H1 (cell line): ENCODE measurements around the gene CTSW. TPM values are rescaled to one million over a fixed set of nuclear protein-coding genes. Genes with fewer than 3 reads are reported as not detected.

Experiments
- CTCF ChIA-PET: fragments of 300-600 bp; sonication (Branson Sonifier 250); formaldehyde crosslinking; loops from one replicate; lab custom pipeline; 2021; ENCODE audit not compliant: partially characterized antibody; lab: Charles Lee
- POLR2A ChIA-PET: fragments of 300-600 bp; sonication (Branson Sonifier 250); formaldehyde crosslinking; loops from one replicate; lab custom pipeline; 2021; ENCODE audit warnings: inconsistent platforms; ENCODE audit not compliant: partially characterized antibody; lab: Charles Lee
- DNase-seq, 2 experiments: peaks; one replicate each; pipeline versions ENCODE4 v3.0.0 to v3.0.0-alpha.2; 2010 to 2022; ENCODE audit warnings: low spot score in 2 of 2, low read depth in 1 of 2, mixed read lengths in 1 of 2
- FAIRE-seq: peaks from 2 replicates; lab custom pipeline; 2011; peaks lifted over from hg19 to GRCh38; lab: Jason Lieb, UNC
- H2AFZ ChIP-seq: 2 replicates; pipeline ENCODE4 v1.8.1; 2012; ENCODE audit warnings: low read length, inconsistent platforms
- H2AK5ac ChIP-seq: 2 replicates; pipeline ENCODE4 v1.6.1; 2013; ENCODE audit warnings: low read depth, low read length
- H2BK120ac ChIP-seq: replicated peaks from 2 replicates; pipeline ENCODE3; 2013; ENCODE audit warnings: low read depth, low read length, inconsistent platforms
- H2BK12ac ChIP-seq: 2 replicates; pipeline ENCODE4 v1.6.1; 2013; ENCODE audit warnings: low read depth, low read length
- H2BK15ac ChIP-seq: 2 replicates; pipeline ENCODE4 v1.6.1; 2013; ENCODE audit warnings: low read length
- H2BK20ac ChIP-seq: 2 replicates; pipeline ENCODE4 v1.6.1; 2013; ENCODE audit warnings: low read length
- H2BK5ac ChIP-seq: 2 replicates; pipeline ENCODE4 v1.6.1; 2013; ENCODE audit warnings: low read depth, low read length
- H3K14ac ChIP-seq: 2 replicates; pipeline ENCODE4 v1.6.1; 2013; ENCODE audit warnings: inconsistent platforms; ENCODE audit not compliant: insufficient read length
- H3K18ac ChIP-seq: 2 replicates; pipeline ENCODE4 v1.6.1; 2013; ENCODE audit warnings: low read length; ENCODE audit errors: extremely low read depth
- H3K23ac ChIP-seq: 2 replicates; pipeline ENCODE4 v1.6.1; 2013; ENCODE audit warnings: inconsistent platforms; ENCODE audit not compliant: insufficient read length
- H3K23me2 ChIP-seq: 2 replicates; pipeline ENCODE4 v1.6.1; 2013; ENCODE audit warnings: low read depth, low read length
- H3K27ac ChIP-seq: 2 replicates; pipeline ENCODE4 v1.6.1; 2011; ENCODE audit warnings: low read depth, low read length, inconsistent platforms
- H3K27me3 ChIP-seq, 4 experiments: replicated peaks in 1 of 4; 1 replicate in 1 of 4; 2 replicates in 3 of 4; pipeline versions ENCODE4 v1.6.1 to v1.8.1; 2011 to 2013; ENCODE audit warnings: low read length in 3 of 4, mild to moderate bottlenecking in 3 of 4, inconsistent platforms in 2 of 4, mixed read lengths in 2 of 4, moderate library complexity in 1 of 4; ENCODE audit not compliant: control insufficient read depth in 3 of 4, insufficient read depth in 3 of 4; ENCODE audit errors: extremely low read depth in 1 of 4
- H3K36me3 ChIP-seq, 4 experiments: 2 replicates each; pipeline versions ENCODE4 v1.6.1 to v1.8.1; 2011 to 2013; ENCODE audit warnings: mild to moderate bottlenecking in 4 of 4, low read length in 3 of 4, moderate library complexity in 2 of 4, control low read depth in 1 of 4, inconsistent platforms in 1 of 4; ENCODE audit not compliant: insufficient read depth in 4 of 4, control insufficient read depth in 2 of 4
- H3K4ac ChIP-seq: replicated peaks from 2 replicates; pipeline ENCODE3; 2013; ENCODE audit warnings: low read length, low read depth, mixed read lengths, inconsistent platforms; ENCODE audit not compliant: insufficient read length
- H3K4me1 ChIP-seq, 4 experiments: replicated peaks in 1 of 4; 1 replicate in 1 of 4; 2 replicates in 3 of 4; pipeline versions ENCODE4 v1.6.1 to v1.8.1; 2011 to 2013; ENCODE audit warnings: low read length in 3 of 4, inconsistent platforms in 2 of 4, mixed read lengths in 1 of 4; ENCODE audit not compliant: insufficient read depth in 4 of 4, control insufficient read depth in 3 of 4
- H3K4me2 ChIP-seq, 2 experiments: 2 replicates each; pipeline versions ENCODE4 v1.6.1 to v1.8.1; 2011 to 2013; ENCODE audit warnings: low read depth in 2 of 2, low read length in 2 of 2, control low read depth in 1 of 2, inconsistent platforms in 1 of 2, mild to moderate bottlenecking in 1 of 2; ENCODE audit not compliant: insufficient read depth in 1 of 2
- H3K4me3 ChIP-seq, 4 experiments: fragments of 200-600, 300-600 bp in 1 of 4; sonication (generic), shearing (Covaris generic), sonication (Bioruptor Twin) in 1 of 4; 2 replicates each; pipeline versions ENCODE4 v1.5.1 to v1.8.1; 2011 to 2016; ENCODE audit warnings: low read length in 4 of 4, low read depth in 3 of 4, control low read depth in 2 of 4, inconsistent platforms in 2 of 4, mild to moderate bottlenecking in 2 of 4, mixed read lengths in 1 of 4, moderate library complexity in 1 of 4; ENCODE audit not compliant: insufficient read depth in 2 of 4; ENCODE audit errors: extremely low read depth in 1 of 4
- H3K56ac ChIP-seq: replicated peaks from 2 replicates; pipeline ENCODE3; 2013; ENCODE audit warnings: low read depth, mild to moderate bottlenecking, mixed read lengths, low read length, inconsistent platforms; ENCODE audit not compliant: insufficient read length
- H3K79me1 ChIP-seq: 2 replicates; pipeline ENCODE4 v1.6.1; 2013; ENCODE audit warnings: low read depth, low read length, control low read depth
- H3K79me2 ChIP-seq, 2 experiments: 2 replicates each; pipeline versions ENCODE4 v1.6.1 to v1.8.1; 2012 to 2013; ENCODE audit warnings: low read length in 2 of 2, mild to moderate bottlenecking in 2 of 2, inconsistent platforms in 1 of 2; ENCODE audit not compliant: insufficient read depth in 2 of 2, control insufficient read depth in 1 of 2
- H3K9ac ChIP-seq, 4 experiments: replicated peaks in 1 of 4; 1 replicate in 1 of 4; 2 replicates in 3 of 4; pipeline versions ENCODE4 v1.6.1 to v1.8.1; 2011 to 2013; ENCODE audit warnings: low read depth in 3 of 4, low read length in 3 of 4, control low read depth in 2 of 4, mild to moderate bottlenecking in 2 of 4, moderate library complexity in 2 of 4, inconsistent platforms in 1 of 4; ENCODE audit errors: extremely low read depth in 1 of 4
- H3K9me3 ChIP-seq, 2 experiments: 2 replicates each; pipeline versions ENCODE4 v1.6.1 to v1.8.1; 2012 to 2013; ENCODE audit warnings: mild to moderate bottlenecking in 2 of 2, moderate library complexity in 2 of 2, control low read depth in 1 of 2, inconsistent platforms in 1 of 2, low read depth in 1 of 2, low read length in 1 of 2, mixed read lengths in 1 of 2; ENCODE audit not compliant: insufficient read depth in 2 of 2
- H4K20me1 ChIP-seq, 2 experiments: replicated peaks in 1 of 2; 2 replicates each; pipeline versions ENCODE3 to v1.8.1; 2011 to 2013; ENCODE audit warnings: inconsistent platforms in 2 of 2, low read length in 2 of 2, mild to moderate bottlenecking in 1 of 2; ENCODE audit not compliant: insufficient read depth in 2 of 2, control insufficient read depth in 1 of 2
- H4K5ac ChIP-seq: 2 replicates; pipeline ENCODE4 v1.6.1; 2013; ENCODE audit warnings: low read length, low read depth, mixed read lengths, inconsistent platforms; ENCODE audit not compliant: insufficient read length
- H4K8ac ChIP-seq: 2 replicates; pipeline ENCODE4 v1.8.0; 2013; ENCODE audit warnings: mild to moderate bottlenecking, moderate library complexity, low read length, inconsistent platforms; ENCODE audit not compliant: insufficient read depth; ENCODE audit errors: extremely low read depth
- H4K91ac ChIP-seq: replicated peaks from 2 replicates; pipeline ENCODE3; 2013; ENCODE audit warnings: low read length, mixed read lengths, inconsistent platforms; ENCODE audit not compliant: insufficient read length
- CBX8 ChIP-seq: fragments of 300-800, 300-1000 bp; sonication (generic); IDR thresholded peaks from 2 replicates; pipeline ENCODE4 v1.7.1; 2016; ENCODE audit warnings: low read depth, low read length, borderline replicate concordance
- CREB1 ChIP-seq: IDR thresholded peaks from 2 replicates; pipeline ENCODE4 v1.6.1; 2012; ENCODE audit warnings: inconsistent platforms
- EZH2 ChIP-seq: fragments of 200-600 bp; sonication (generic); IDR thresholded peaks from 2 replicates; pipeline ENCODE4 v1.7.1; 2012; ENCODE audit warnings: low read depth, mild to moderate bottlenecking, moderate library complexity, low read length, inconsistent platforms; ENCODE audit not compliant: severe bottlenecking
- HDAC2 ChIP-seq, 2 experiments: fragments of 300-600 bp in 1 of 2; sonication (generic) in 1 of 2; IDR thresholded peaks; 2 replicates each; pipeline ENCODE4 v1.6.1; 2011 to 2012; ENCODE audit warnings: low read depth in 2 of 2, low read length in 2 of 2, mild to moderate bottlenecking in 2 of 2, moderate library complexity in 2 of 2, borderline replicate concordance in 1 of 2, inconsistent platforms in 1 of 2
- KDM5A ChIP-seq: fragments of 200-600 bp; IDR thresholded peaks from 2 replicates; pipeline ENCODE4 v1.7.1; 2012; ENCODE audit warnings: mild to moderate bottlenecking, low read length, inconsistent platforms, mixed read lengths
- MAFK ChIP-seq: IDR thresholded peaks from 2 replicates; pipeline ENCODE4 v1.6.1; 2012; ENCODE audit warnings: low read depth, mild to moderate bottlenecking, improper control_type of control experiment, low read length
- YY1 ChIP-seq: IDR thresholded peaks from 2 replicates; pipeline ENCODE4 v1.6.1; 2011; ENCODE audit warnings: low read depth, mild to moderate bottlenecking, low read length
- WGBS, 2 experiments: shearing (Covaris generic) in 1 of 2; methylation state at CpG; one replicate each; pipeline versions ENCODE4 v1.1.6 to v1.1.7; 2013 to 2015; ENCODE audit warnings: low lambda C conversion rate in 2 of 2, mixed read lengths in 2 of 2, inconsistent platforms in 1 of 2, low coverage in 1 of 2, missing lambda C conversion rate in 1 of 2; ENCODE audit not compliant: insufficient replicate concordance in 2 of 2, insufficient coverage in 1 of 2, insufficient read length in 1 of 2; ENCODE audit errors: extremely low coverage in 1 of 2, missing lambda C conversion rate in 1 of 2; 5-methylcytosine and 5-hydroxymethylcytosine counted together
- polyA plus RNA-seq, 7 experiments: library from polyadenylated mRNA; depleted of rRNA in 3 of 7; stranded (reverse) in 5 of 7; unstranded in 2 of 7; fragments of >200 nt in 5 of 7; fragments of 200-250 nt in 2 of 7; gene quantifications; 1 replicate in 5 of 7; 2 replicates in 1 of 7; 4 replicates in 1 of 7; pipeline versions ENCODE4 v1.2.1 to v1.2.3, GENCODE V29; 2011 to 2013; ENCODE audit warnings: missing spikeins in 2 of 7, mixed read lengths in 2 of 7
- total RNA-seq: library from RNA; stranded (reverse); fragmentation: NEBNext Ultra II Directional; extraction: Animal tissue kit (Norgen Biotek cat#: 25700); gene quantifications from 2 replicates; pipeline ENCODE4 v1.2.1, GENCODE V29; 2021
- TF ChIP-seq, protein P1 (sequence below): IDR thresholded peaks from 2 replicates; pipeline ENCODE4 v1.6.1; 2012; ENCODE audit warnings: low read length, inconsistent platforms
- TF ChIP-seq, protein P2 (sequence below), 3 experiments: IDR thresholded peaks; 1 replicate in 2 of 3; 2 replicates in 1 of 3; pipeline versions ENCODE4 v1.5.1 to v1.6.1; 2011; ENCODE audit warnings: low read length in 3 of 3, mild to moderate bottlenecking in 3 of 3, inconsistent platforms in 2 of 3, low read depth in 1 of 3, moderate library complexity in 1 of 3; ENCODE audit not compliant: insufficient read depth in 1 of 3; ENCODE audit errors: control extremely low read depth in 1 of 3

The CTSW gene
- total and polyA plus RNA-seq, 2 of the 8 experiments (the other 6 are each of a cell fraction or from before 2014, with no cell fraction given): not detected

DNA sequence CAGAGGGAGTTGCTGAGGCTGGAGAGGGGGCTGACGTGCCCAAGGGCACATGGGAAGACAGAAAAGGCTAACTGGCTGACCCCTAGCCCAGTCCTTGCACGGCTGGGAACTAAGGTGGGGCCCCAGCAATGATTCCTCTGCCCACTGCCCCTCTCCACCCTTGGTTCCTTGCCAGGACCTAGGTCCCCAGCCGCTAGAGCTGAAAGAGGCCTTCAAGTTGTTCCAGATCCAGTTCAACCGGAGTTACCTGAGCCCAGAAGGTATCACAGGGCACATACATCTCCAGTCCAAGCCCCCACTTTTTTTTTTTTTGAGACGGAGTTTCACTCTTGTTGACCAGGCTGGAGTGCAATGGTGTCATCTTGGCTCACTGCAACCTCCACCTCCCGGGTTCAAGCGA is 390 bp downstream of the CTSW start:
- no peak overlapping the region for H3K27ac ChIP-seq
- no peak overlapping the region for H3K4ac ChIP-seq
- H4K8ac ChIP-seq: no peak overlapping the region
- no peak overlapping the region for H2BK12ac ChIP-seq
- no peaks in the 10 kb centered on the region for H3K79me1 ChIP-seq
- ChIA-PET CTCF (interaction anchor here (0.6 to 19.6 kb wide), 8 partner anchors 7 to 252 kb away, joined by 3 to 283 read pairs (median 22); partner anchors contain the start of genes CCDC85B, FIBP and MUS81), POLR2A (interaction anchor here (0.7 to 39.7 kb wide), 4 partner anchors 24 to 242 kb away, joined by 3 to 1071 read pairs (median 4); partner anchors contain the start of genes CFL1, EFEMP2, MUS81 and SIPA1)
- H2BK5ac ChIP-seq: no peak overlapping the region
- H2AFZ ChIP-seq: no peak overlapping the region
- H3K56ac ChIP-seq: no peak overlapping the region
- peaks cover 0 to 3% (median 0%) of the 10 kb centered on the region in 4 experiments; a peak in 1 of 7 replicates for H3K27me3 ChIP-seq
- no peaks in the 10 kb centered on the region for H3K9me3 ChIP-seq
- peaks cover 0 to 2% (median 0%) of the 10 kb centered on the region in 4 experiments; a peak in 1 of 7 replicates for H3K4me1 ChIP-seq
- H3K4me3 ChIP-seq: no peak overlapping the region
- H3K79me2 ChIP-seq: no peaks in the 10 kb centered on the region
- 80% methylated on average over 7 of the region's 7 CpGs; no CpG with 5 or more reads in 1 of the 2 experiments for WGBS, 2 experiments
- peaks cover 5 to 16% (median 12%) of the 10 kb centered on the region in 4 experiments; a peak in 7 of 8 replicates for H3K36me3 ChIP-seq
- H4K20me1 ChIP-seq: peaks cover 5 to 6% of the 10 kb centered on the region in 2 experiments
- no peak for DNase-seq
- no peak for FAIRE-seq
- no peak overlapping the region for H4K5ac ChIP-seq
- H3K4me2 ChIP-seq: no peak overlapping the region
- no peaks in the 10 kb centered on the region for H3K23me2 ChIP-seq
- H2AK5ac ChIP-seq: no peak overlapping the region
- no peak overlapping the region for H3K9ac ChIP-seq
- no peak overlapping the region for H3K14ac ChIP-seq
- H2BK15ac ChIP-seq: no peak overlapping the region
- H2BK120ac ChIP-seq: no peak overlapping the region
- no peak overlapping the region for H4K91ac ChIP-seq
- H3K23ac ChIP-seq: no peak overlapping the region
- no peak overlapping the region for H2BK20ac ChIP-seq
- no peak overlapping the region for H3K18ac ChIP-seq
- TF ChIP-seq HDAC2 (IDR thresholded peaks at IDR 0.05; ENCODE audit: borderline replicate concordance in 1 of 2, low read depth in 2 of 2, low read length in 2 of 2) (no peak), MAFK (no peak), CREB1 (no peak), KDM5A (no peak), YY1 (no peak), CBX8 (no peak), EZH2 (no peak)
- TF ChIP-seq, protein P1, sequence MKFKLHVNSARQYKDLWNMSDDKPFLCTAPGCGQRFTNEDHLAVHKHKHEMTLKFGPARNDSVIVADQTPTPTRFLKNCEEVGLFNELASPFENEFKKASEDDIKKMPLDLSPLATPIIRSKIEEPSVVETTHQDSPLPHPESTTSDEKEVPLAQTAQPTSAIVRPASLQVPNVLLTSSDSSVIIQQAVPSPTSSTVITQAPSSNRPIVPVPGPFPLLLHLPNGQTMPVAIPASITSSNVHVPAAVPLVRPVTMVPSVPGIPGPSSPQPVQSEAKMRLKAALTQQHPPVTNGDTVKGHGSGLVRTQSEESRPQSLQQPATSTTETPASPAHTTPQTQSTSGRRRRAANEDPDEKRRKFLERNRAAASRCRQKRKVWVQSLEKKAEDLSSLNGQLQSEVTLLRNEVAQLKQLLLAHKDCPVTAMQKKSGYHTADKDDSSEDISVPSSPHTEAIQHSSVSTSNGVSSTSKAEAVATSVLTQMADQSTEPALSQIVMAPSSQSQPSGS: no peak
- TF ChIP-seq, protein P2, sequence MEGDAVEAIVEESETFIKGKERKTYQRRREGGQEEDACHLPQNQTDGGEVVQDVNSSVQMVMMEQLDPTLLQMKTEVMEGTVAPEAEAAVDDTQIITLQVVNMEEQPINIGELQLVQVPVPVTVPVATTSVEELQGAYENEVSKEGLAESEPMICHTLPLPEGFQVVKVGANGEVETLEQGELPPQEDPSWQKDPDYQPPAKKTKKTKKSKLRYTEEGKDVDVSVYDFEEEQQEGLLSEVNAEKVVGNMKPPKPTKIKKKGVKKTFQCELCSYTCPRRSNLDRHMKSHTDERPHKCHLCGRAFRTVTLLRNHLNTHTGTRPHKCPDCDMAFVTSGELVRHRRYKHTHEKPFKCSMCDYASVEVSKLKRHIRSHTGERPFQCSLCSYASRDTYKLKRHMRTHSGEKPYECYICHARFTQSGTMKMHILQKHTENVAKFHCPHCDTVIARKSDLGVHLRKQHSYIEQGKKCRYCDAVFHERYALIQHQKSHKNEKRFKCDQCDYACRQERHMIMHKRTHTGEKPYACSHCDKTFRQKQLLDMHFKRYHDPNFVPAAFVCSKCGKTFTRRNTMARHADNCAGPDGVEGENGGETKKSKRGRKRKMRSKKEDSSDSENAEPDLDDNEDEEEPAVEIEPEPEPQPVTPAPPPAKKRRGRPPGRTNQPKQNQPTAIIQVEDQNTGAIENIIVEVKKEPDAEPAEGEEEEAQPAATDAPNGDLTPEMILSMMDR (IDR thresholded peaks at IDR 0.05; ENCODE audit: control extremely low read depth in 1 of 3, insufficient read depth in 1 of 3, low read depth in 1 of 3, low read length in 3 of 3): no peak
